Mesothelial cell of epicardium (in vitro differentiated cells): ENCODE results near the gene RBM8A. TPM values are rescaled to one million over a fixed set of nuclear protein-coding genes. Genes with fewer than 3 reads are reported as not detected.
A peak's percentile ranks its signal among the peaks of the same experiment; 100 is the strongest.

Source experiments
- DNase-seq, 2 experiments: peaks; one replicate each; pipeline ENCODE4 v3.0.0; 2021; ENCODE audit warnings: low spot score in 2 of 2; ENCODE audit not compliant: unreplicated experiment in 2 of 2
- H3K27ac Mint-ChIP-seq: 2 replicates; pipeline ENCODE4 v1.8.0; 2021; ENCODE audit warnings: mixed read lengths
- H3K27me3 Mint-ChIP-seq: 2 replicates; pipeline ENCODE4 v1.8.0; 2021; ENCODE audit warnings: low read depth, mixed read lengths
- H3K36me3 Mint-ChIP-seq: 2 replicates; pipeline ENCODE4 v1.8.0; 2021; ENCODE audit warnings: mixed read lengths
- H3K4me1 Mint-ChIP-seq: 2 replicates; pipeline ENCODE4 v1.8.0; 2021; ENCODE audit warnings: mixed read lengths
- H3K4me3 Mint-ChIP-seq: 2 replicates; pipeline ENCODE4 v1.8.0; 2021; ENCODE audit warnings: mild to moderate bottlenecking, moderate library complexity, mixed read lengths
- H3K9me3 Mint-ChIP-seq: 2 replicates; pipeline ENCODE4 v1.8.0; 2021; ENCODE audit warnings: mixed read lengths
- total RNA-seq: library from RNA; stranded (reverse); gene quantifications from 3 replicates; pipeline ENCODE4 v1.2.1, GENCODE V29; 2021
- TF ChIP-seq, protein P1 (sequence below): fragments of 200-600 bp; sonication (generic); IDR thresholded peaks from one replicate; pipeline ENCODE4 v1.5.0; 2021; ENCODE audit warnings: antibody characterized with exemption; ENCODE audit not compliant: unreplicated experiment

Gene RBM8A
- total RNA-seq, 1 donor from 2014 or later = 148 TPM

GRCh38 chr1:145961425-145962156 lies 34.3 kb upstream of the RBM8A start:
- peak overlapping the region; percentile 86 for H3K4me3 Mint-ChIP-seq
- no peaks in the 10 kb centered on the region for H3K36me3 Mint-ChIP-seq
- no peak overlapping the region for H3K27ac Mint-ChIP-seq
- peaks cover 52% of the 10 kb centered on the region for H3K27me3 Mint-ChIP-seq
- H3K9me3 Mint-ChIP-seq = no peaks in the 10 kb centered on the region
- peaks cover 52% of the 10 kb centered on the region for H3K4me1 Mint-ChIP-seq
- no peak for DNase-seq
- TF ChIP-seq, protein P1, sequence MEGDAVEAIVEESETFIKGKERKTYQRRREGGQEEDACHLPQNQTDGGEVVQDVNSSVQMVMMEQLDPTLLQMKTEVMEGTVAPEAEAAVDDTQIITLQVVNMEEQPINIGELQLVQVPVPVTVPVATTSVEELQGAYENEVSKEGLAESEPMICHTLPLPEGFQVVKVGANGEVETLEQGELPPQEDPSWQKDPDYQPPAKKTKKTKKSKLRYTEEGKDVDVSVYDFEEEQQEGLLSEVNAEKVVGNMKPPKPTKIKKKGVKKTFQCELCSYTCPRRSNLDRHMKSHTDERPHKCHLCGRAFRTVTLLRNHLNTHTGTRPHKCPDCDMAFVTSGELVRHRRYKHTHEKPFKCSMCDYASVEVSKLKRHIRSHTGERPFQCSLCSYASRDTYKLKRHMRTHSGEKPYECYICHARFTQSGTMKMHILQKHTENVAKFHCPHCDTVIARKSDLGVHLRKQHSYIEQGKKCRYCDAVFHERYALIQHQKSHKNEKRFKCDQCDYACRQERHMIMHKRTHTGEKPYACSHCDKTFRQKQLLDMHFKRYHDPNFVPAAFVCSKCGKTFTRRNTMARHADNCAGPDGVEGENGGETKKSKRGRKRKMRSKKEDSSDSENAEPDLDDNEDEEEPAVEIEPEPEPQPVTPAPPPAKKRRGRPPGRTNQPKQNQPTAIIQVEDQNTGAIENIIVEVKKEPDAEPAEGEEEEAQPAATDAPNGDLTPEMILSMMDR = no peak

- peaks cover 54% of the 10 kb centered on the region for H3K27me3 Mint-ChIP-seq
- peak overlapping the region; percentile 86 for H3K4me3 Mint-ChIP-seq
- H3K27ac Mint-ChIP-seq = peak overlapping the region; percentile 72
- no peak for DNase-seq
- TF ChIP-seq, protein P1 = no peak
- no peaks in the 10 kb centered on the region for H3K9me3 Mint-ChIP-seq
- no peaks in the 10 kb centered on the region for H3K36me3 Mint-ChIP-seq
- peaks cover 53% of the 10 kb centered on the region for H3K4me1 Mint-ChIP-seq
These were observed 33.8 kb upstream of the RBM8A start for GRCh38 chr1:145961109-145961424.

GRCh38 chr1:145960468-145961108 lies 33.3 kb upstream of the RBM8A start:
- peaks cover 58% of the 10 kb centered on the region for H3K27me3 Mint-ChIP-seq

GRCh38 chr1:145959957-145960467 lies 32.7 kb upstream of the RBM8A start:
- H3K36me3 Mint-ChIP-seq = no peaks in the 10 kb centered on the region
- H3K4me3 Mint-ChIP-seq = peak overlapping the region; percentile 86
- no peak overlapping the region for H3K27ac Mint-ChIP-seq
- TF ChIP-seq, protein P1 = no peak
- H3K9me3 Mint-ChIP-seq = no peaks in the 10 kb centered on the region
- H3K27me3 Mint-ChIP-seq = peaks cover 64% of the 10 kb centered on the region
- DNase-seq = no peak
- peaks cover 55% of the 10 kb centered on the region for H3K4me1 Mint-ChIP-seq

More at GRCh38 chr1:145960468-145961108, 33.3 kb upstream of the RBM8A start:
- H3K4me1 Mint-ChIP-seq = peaks cover 54% of the 10 kb centered on the region
- H3K36me3 Mint-ChIP-seq = no peaks in the 10 kb centered on the region
- TF ChIP-seq, protein P1 = no peak
- H3K4me3 Mint-ChIP-seq = peak overlapping the region; percentile 86
- peak; percentile 52 to 78 for DNase-seq
- H3K9me3 Mint-ChIP-seq = no peaks in the 10 kb centered on the region
- peak overlapping the region; percentile 72 for H3K27ac Mint-ChIP-seq

DNA sequence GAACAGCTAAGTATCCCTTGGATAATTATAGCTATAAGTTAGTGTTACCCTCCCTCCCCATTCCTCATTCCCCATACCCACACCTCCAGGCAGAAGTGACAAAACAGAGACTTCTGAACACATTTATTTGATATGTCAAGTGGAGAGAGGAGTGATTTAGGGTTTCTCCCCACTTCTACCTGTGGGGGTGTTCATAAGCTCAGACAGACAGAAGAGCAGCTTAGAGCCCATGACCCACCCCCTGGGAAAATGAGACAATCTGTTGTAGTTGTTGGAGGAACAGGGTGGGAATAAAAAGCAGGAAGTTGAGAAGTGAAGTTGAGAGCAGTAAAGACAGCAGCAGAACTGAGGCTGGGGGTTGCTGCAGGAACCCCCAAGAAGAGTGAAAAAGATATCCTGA lies 32.0 kb upstream of the RBM8A start:
- peaks cover 70% of the 10 kb centered on the region for H3K27me3 Mint-ChIP-seq
- peaks cover 55% of the 10 kb centered on the region for H3K4me1 Mint-ChIP-seq
- no peaks in the 10 kb centered on the region for H3K9me3 Mint-ChIP-seq
- no peaks in the 10 kb centered on the region for H3K36me3 Mint-ChIP-seq
- H3K27ac Mint-ChIP-seq = no peak overlapping the region
- peak overlapping the region; percentile 86 for H3K4me3 Mint-ChIP-seq
- TF ChIP-seq, protein P1 = no peak
- DNase-seq = no peak
